ENCODE measurements around the gene NUP58.

- TF ChIP-seq CTCF (IDR thresholded peaks at IDR 0.05) (no peak), POLR2A (IDR thresholded peaks at IDR 0.05) (no peak)
These were observed 49.2 kb upstream of the NUP58 start for GRCh38 chr13:25252225-25252624.

Measured in Peyer's patch (tissue), 4 donors.